ENCODE results near the gene WBP1.

WBP1 gene

DNA sequence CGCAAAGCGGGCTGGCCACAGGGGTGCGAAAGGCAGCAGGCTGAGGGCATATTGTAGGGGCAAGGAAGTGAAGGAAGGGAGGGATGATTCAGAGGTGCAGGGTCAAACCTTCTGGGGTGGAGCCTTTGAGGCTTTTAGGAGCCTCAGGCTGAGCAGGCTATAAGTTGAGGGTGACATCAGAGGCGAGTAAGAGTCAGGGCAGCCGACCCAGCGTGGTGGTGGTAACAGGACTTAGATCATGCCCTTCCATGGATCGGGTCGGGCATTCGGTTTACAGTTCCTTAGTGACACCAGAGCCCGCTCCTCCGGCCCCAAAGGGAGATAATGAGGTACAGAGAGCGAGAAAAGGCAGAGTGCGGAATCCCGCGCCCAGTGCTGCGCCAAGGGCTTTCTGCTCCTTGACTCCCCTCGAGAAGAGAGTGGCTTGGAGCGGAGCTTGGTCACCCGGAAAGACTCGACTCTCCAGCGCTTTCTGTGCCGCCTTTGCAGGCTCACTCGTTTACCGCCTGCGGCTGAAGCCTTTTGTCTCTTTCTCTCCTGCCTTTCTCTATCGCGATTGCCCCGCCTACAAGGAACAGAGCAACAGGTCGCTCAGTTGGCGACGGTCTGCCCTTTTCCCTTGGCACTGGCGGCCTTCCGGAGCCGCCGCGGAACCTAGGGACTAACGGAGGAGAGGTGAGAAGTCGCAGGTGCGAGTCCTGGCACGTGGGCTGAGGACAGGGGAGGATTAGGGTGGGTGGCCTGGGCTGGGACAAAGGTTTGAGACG is 40.4 kb downstream of the WBP1 start:
- TF ChIP-seq CTCF (conservative IDR thresholded peaks at IDR 0.05; ENCODE audit: low read depth), result no peak
- ChIA-PET POLR2A (ENCODE audit: low non-redundant PET) (interaction anchor here (1.1 kb wide), 1 partner anchor 8 kb away, joined by 3 read pairs; no protein-coding TSS in a partner anchor), CTCF (interaction anchor here (0.6 to 1.0 kb wide), 2 partner anchors 15 to 61 kb away, joined by 3 read pairs; partner anchors contain the start of genes CCDC142 and TTC31)
- H3K27ac ChIP-seq, result no peak overlapping the region
- peak; percentile 54 for DNase-seq (ENCODE audit: low spot score)

DNA sequence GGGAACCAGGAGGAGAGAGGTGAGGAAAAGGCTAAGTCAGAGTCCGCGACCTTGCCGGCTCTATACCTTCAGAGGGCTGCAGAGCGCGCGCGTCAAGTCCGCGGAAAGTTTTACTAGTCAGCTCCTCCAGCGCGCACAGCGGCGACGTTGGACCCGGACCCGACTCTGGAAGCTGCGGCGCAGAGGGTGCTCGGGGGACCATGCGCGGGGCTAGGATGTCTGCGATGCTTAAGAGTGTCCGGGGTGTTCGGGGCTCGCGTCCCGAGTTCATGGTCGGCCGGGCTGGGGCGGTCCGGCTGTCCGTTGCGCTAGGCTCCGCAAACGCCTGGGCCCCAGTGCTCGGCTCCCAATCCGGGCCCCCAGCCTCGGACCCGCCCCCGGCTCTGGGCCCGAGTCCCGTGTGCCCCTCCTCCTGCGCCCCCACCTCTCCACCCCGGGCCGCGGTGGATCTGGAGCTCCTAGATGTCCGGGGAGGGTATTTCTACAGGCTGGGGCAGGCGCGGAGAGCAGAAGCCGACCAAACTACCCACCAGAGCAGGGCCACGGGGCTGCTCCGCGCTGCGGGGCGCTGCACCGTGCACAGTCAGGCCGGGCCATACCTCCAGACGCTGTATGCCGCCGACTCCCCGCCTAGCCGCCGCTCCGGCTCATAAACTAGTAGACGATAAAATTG is 41.2 kb downstream of the WBP1 start, which contains the start of gene LBX2:
Gene LBX2, minus strand, starts transcription at position 337 of the 673 bp plus-strand sequence. Its CDS starts 66 bp downstream, at position 271.
- DNase-seq (ENCODE audit: low spot score), result no peak
- CTCF ChIA-PET, result interaction anchor here (0.6 to 1.8 kb wide), 5 partner anchors 17 to 1189 kb away, joined by 3 to 9 read pairs (median 3); partner anchors contain the start of genes CCDC142 and TTC31
- TF ChIP-seq CTCF (conservative IDR thresholded peaks at IDR 0.05; ENCODE audit: low read depth), result no peak
- POLR2A ChIA-PET (ENCODE audit: low non-redundant PET), result interaction anchor here (0.6 kb wide), 1 partner anchor 28 kb away, joined by 5 read pairs; no protein-coding TSS in a partner anchor
- no peak within 1 kb of the TSS for H3K27ac ChIP-seq

DNA sequence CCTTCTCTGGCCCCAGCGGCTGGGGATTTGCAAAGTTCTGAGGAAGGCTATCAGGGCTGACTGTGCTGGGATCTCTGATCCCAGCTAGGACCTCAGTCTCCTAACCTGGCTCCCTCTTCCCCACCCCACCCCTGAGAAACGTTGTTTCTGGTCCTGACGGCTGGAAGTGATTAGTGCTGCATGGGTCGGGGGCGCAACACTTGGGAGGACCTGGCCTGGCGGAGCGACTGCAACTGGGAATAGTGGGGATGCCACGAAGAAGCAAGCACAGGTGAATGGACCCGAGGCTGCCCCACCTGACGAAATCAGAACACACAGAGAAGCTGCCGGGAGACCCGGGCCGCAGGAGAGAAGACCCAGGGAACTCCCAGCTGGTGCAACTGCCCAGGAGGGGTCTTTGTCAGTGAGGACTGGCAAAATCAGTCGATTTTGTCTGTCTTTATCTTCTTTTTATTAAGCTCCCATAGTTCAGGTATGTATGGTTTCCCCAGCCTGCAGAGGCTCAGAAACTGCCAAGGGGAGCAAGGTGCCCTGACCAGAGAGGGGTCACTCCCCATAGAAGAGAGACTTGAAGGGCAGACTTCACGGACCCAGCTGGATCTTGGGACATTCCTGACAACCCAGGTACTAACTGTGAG is 41.8 kb downstream of the WBP1 start:
- no peak for TF ChIP-seq CTCF (conservative IDR thresholded peaks at IDR 0.05; ENCODE audit: low read depth)
- ChIA-PET POLR2A (ENCODE audit: low non-redundant PET) (interaction anchor here (1.3 kb wide), 1 partner anchor 17 kb away, joined by 5 read pairs; the partner anchor contains the start of genes CCDC142 and TTC31), CTCF (interaction anchor here (0.7 to 1.8 kb wide), 3 partner anchors 17 to 317 kb away, joined by 3 to 9 read pairs (median 4); partner anchors contain the start of genes CCDC142 and TTC31)
- no peak overlapping the region for H3K27ac ChIP-seq
- no peak for DNase-seq (ENCODE audit: low spot score)

GRCh38 chr2:74500578-74500946 is 42.3 kb downstream of the WBP1 start:
- POLR2A ChIA-PET (ENCODE audit: low non-redundant PET), result interaction anchor here (1.3 kb wide), 1 partner anchor 18 kb away, joined by 5 read pairs; the partner anchor contains the start of genes CCDC142 and TTC31
- CTCF ChIA-PET, result interaction anchor here (1.1 to 1.8 kb wide), 2 partner anchors 18 to 31 kb away, joined by 4 to 9 read pairs; partner anchors contain the start of genes CCDC142 and TTC31
- H3K27ac ChIP-seq, result no peak overlapping the region
- TF ChIP-seq CTCF (conservative IDR thresholded peaks at IDR 0.05; ENCODE audit: low read depth), result no peak
- DNase-seq (ENCODE audit: low spot score), result no peak

DNA sequence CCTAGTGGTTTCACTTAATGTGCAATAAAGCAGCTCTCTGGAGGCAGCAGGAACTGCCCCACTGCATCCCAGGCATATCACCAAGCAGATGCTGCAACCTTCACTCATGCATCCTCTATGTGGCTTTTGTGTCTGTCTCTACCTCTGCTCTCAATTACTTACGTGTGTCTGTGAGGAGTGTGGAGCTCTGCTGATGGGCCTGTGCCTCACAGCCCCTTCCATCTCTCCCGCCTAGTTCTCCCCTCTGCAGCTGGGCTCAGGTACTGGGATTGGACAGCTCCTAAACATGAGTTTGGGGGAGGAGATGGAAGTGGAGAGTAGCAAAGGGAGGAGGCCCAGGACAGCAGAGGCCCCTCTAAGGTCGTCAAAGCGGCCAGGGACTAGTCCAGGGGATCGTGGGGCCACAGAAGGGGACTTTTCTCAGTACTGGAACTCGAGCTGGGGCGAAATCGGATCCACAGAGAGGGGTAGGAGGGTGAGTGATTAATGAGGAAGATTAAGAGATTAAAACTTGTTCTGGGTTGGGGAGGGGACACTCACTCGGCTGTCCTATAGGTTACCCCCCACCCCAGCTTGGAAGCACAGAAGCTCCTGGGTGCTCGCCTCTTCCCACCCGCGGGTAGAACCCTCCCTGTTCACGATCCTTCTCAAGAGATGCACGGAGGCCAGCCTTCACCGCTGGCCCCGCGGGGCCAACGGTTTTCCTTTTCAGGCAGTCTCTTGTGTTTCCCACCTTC is 43.3 kb downstream of the WBP1 start:
- ChIA-PET POLR2A (ENCODE audit: low non-redundant PET) (no interaction called here), CTCF (interaction anchor here (0.6 to 1.8 kb wide), 2 partner anchors 19 to 43 kb away, joined by 3 to 9 read pairs; partner anchors contain the start of genes CCDC142 and TTC31)
- no peak for DNase-seq (ENCODE audit: low spot score)
- no peak for TF ChIP-seq CTCF (conservative IDR thresholded peaks at IDR 0.05; ENCODE audit: low read depth)
- no peak overlapping the region for H3K27ac ChIP-seq

Data from RWPE1 (cell line).